Breast epithelium (tissue), 4 donors: ENCODE results near the gene KCTD4. TPM values are rescaled to one million over a fixed set of nuclear protein-coding genes. Genes with fewer than 3 reads are reported as not detected.

ENCODE experiments used
- DNase-seq, 2 donors: peaks; one replicate each; pipeline ENCODE4 v3.0.0-alpha.2; 2019; ENCODE audit warnings: low spot score in 2 of 2
- H3K27ac ChIP-seq, 2 donors: fragments of 200-600 bp; sonication (generic) in 1 of 2; one replicate each; pipeline ENCODE4 v1.5.1; 2016 to 2019; ENCODE audit warnings: mild to moderate bottlenecking in 1 of 2
- H3K27me3 ChIP-seq, 2 donors: fragments of 200-600 bp; sonication (generic) in 1 of 2; one replicate each; pipeline versions ENCODE4 v1.5.1 to v1.6.0; 2017 to 2019; ENCODE audit warnings: control low read depth in 1 of 2, mild to moderate bottlenecking in 1 of 2
- H3K36me3 ChIP-seq: fragments of 200-600 bp; one replicate; pipeline ENCODE4 v1.5.1; 2019
- H3K4me1 ChIP-seq, 2 donors: fragments of 200-600 bp; sonication (generic); one replicate each; pipeline ENCODE4 v1.5.1; 2016 to 2019; ENCODE audit warnings: control low read depth in 1 of 2
- H3K4me3 ChIP-seq, 3 donors: fragments of 200-600 bp; sonication (generic); 1 replicate in 2 of 3; 2 replicates in 1 of 3; pipeline ENCODE4 v1.5.1; 2016 to 2019; ENCODE audit warnings: mild to moderate bottlenecking in 3 of 3, moderate library complexity in 2 of 3
- H3K9me3 ChIP-seq, 2 donors: fragments of 200-600 bp; sonication (generic) in 1 of 2; one replicate each; pipeline ENCODE4 v1.5.1; 2016 to 2019; ENCODE audit warnings: control low read depth in 1 of 2
- POLR2A ChIP-seq: fragments of 450-650 bp; IDR thresholded peaks from one replicate; pipeline ENCODE4 v1.6.1; 2016; ENCODE audit warnings: antibody characterized with exemption, mild to moderate bottlenecking, moderate library complexity
- POLR2AphosphoS5 ChIP-seq, 3 donors: sonication (generic); formaldehyde crosslinking; IDR thresholded peaks; one replicate each; pipeline ENCODE4 v1.6.1; 2017; ENCODE audit warnings: antibody characterized with exemption in 3 of 3
- intact Hi-C: fragments of 100-400 bp; cut with DNase I; formaldehyde crosslinking; loops from one replicate; pipeline ENCODE4 v1.15.1; 2023; ENCODE audit warnings: low total_unique reads
- total RNA-seq, 3 donors: library from RNA; depleted of rRNA; stranded (reverse); fragments of >200 nt; gene quantifications; one replicate each; pipeline ENCODE4 v1.1.0, GENCODE V29; 2016
- TF ChIP-seq, protein P1 (sequence below), 3 donors: fragments of 450-650 bp; IDR thresholded peaks; one replicate each; pipeline ENCODE4 v1.5.1; 2016 to 2017; ENCODE audit warnings: antibody characterized with exemption in 3 of 3, mild to moderate bottlenecking in 3 of 3, moderate library complexity in 3 of 3

KCTD4 gene
- total RNA-seq, 3 donors from 2014 or later, result 0.33 TPM; not detected in 2

DNA sequence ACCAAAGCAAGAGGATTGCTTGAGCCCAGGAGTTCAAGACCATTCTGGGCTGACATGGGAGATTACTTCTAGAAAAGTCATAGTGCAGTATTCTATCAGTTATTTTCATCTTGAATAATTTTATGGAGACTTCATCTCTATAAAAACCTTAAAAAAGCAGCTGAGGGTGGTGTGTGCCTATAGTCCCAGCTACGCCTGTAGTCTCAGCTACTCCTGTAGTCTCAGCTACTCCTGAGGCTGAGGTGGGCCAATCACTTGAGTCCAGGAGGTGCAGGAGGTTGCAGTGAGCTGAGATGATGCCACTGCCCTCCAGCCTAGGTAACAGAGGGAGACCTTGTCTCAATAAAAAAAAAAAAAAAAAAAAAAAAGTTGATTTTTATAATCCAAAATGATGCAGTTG is 22.1 kb upstream of the KCTD4 start:
- H3K27me3 ChIP-seq, result no peaks in the 10 kb centered on the region
- intact Hi-C loops, result no loop called here
- no peaks in the 10 kb centered on the region for H3K36me3 ChIP-seq
- H3K4me3 ChIP-seq, result no peak overlapping the region
- no peak overlapping the region for H3K27ac ChIP-seq
- H3K4me1 ChIP-seq, result peaks cover 0 to 5% of the 10 kb centered on the region in 2 donors
- DNase-seq, result no peak
- TF ChIP-seq POLR2A, result no peak
- TF ChIP-seq POLR2AphosphoS5 (IDR thresholded peaks at IDR 0.05), result no peak
- TF ChIP-seq, protein P1, sequence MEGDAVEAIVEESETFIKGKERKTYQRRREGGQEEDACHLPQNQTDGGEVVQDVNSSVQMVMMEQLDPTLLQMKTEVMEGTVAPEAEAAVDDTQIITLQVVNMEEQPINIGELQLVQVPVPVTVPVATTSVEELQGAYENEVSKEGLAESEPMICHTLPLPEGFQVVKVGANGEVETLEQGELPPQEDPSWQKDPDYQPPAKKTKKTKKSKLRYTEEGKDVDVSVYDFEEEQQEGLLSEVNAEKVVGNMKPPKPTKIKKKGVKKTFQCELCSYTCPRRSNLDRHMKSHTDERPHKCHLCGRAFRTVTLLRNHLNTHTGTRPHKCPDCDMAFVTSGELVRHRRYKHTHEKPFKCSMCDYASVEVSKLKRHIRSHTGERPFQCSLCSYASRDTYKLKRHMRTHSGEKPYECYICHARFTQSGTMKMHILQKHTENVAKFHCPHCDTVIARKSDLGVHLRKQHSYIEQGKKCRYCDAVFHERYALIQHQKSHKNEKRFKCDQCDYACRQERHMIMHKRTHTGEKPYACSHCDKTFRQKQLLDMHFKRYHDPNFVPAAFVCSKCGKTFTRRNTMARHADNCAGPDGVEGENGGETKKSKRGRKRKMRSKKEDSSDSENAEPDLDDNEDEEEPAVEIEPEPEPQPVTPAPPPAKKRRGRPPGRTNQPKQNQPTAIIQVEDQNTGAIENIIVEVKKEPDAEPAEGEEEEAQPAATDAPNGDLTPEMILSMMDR (IDR thresholded peaks at IDR 0.05), result no peak
- no peaks in the 10 kb centered on the region for H3K9me3 ChIP-seq

DNA sequence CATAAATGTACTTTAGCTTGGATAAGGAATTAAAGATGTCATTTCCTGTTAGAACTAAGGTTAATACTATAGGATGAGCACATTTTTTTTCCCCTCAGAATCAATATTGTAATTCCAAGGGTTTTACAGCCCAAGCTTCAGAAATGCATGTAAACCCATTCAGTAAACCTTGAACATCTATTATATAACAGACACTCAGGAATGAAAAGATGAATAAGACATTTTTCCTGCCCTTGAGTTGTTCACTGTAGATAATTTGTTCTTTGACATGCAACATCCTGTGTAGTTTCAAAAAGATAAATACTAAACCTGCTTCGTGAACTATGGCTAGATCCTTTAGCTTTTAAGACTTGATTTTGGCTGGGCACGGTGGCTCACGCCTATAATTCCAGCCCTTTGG is 21.7 kb upstream of the KCTD4 start:
- TF ChIP-seq, protein P1 (IDR thresholded peaks at IDR 0.05), result no peak
- TF ChIP-seq POLR2AphosphoS5 (IDR thresholded peaks at IDR 0.05) (no peak), POLR2A (no peak)
- H3K4me1 ChIP-seq, result peaks cover 0 to 5% of the 10 kb centered on the region in 2 donors
- no peak overlapping the region for H3K4me3 ChIP-seq
- H3K36me3 ChIP-seq, result no peaks in the 10 kb centered on the region
- intact Hi-C loops, result no loop called here
- H3K27me3 ChIP-seq, result no peaks in the 10 kb centered on the region
- DNase-seq, result no peak
- no peaks in the 10 kb centered on the region for H3K9me3 ChIP-seq
- no peak overlapping the region for H3K27ac ChIP-seq

DNA sequence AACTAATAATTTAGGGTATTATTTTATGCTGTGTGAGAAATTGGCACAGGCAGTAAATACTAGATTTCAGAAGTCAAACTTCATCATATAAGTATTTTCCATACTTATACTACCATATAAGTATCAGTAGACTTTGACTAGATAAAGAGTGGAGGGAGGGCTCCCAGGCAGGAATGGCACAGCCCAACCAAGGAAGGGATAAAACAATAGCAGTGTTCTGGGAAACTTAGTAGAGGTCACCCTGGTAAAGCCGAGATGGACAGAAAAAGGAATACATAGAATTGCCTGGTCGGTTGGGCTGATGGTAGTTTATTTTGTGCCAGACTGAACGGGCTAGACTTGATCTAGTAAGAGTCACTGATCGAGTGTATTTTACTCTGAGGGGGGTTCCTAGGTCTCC is 19.6 kb upstream of the KCTD4 start:
- no peaks in the 10 kb centered on the region for H3K27me3 ChIP-seq
- TF ChIP-seq, protein P1 (IDR thresholded peaks at IDR 0.05), result no peak
- TF ChIP-seq POLR2AphosphoS5 (IDR thresholded peaks at IDR 0.05), result no peak
- no peak for TF ChIP-seq POLR2A
- no peaks in the 10 kb centered on the region for H3K9me3 ChIP-seq
- no peaks in the 10 kb centered on the region for H3K36me3 ChIP-seq
- intact Hi-C loops, result no loop called here
- no peak for DNase-seq
- H3K4me3 ChIP-seq, result no peak overlapping the region
- H3K27ac ChIP-seq, result no peak overlapping the region
- H3K4me1 ChIP-seq, result peaks cover 0 to 5% of the 10 kb centered on the region in 2 donors

DNA sequence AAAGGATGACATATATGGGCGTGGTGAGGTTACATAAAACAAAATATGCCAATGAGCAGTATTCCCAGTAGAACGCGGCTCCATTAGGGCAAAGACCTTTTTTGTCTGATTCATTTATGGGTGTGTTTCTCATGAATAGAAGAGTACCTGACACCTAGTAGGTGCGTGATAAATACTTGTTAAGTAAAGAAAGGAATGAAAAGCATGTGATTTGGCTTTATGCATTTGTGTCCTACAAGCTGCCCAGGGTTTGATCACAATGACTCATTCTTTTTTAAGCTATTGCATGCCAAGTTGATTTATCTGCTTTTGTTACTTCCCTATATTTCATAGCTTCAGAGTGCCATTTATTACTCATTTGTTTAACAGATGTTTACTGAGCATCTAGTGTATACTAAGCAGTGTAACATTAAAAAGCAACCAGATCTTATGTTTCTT is 19.1 kb upstream of the KCTD4 start:
- Histone ChIP-seq H3K27ac (no peak overlapping the region), H3K36me3 (no peaks in the 10 kb centered on the region), H3K4me3 (no peak overlapping the region), H3K4me1 (peaks cover 0 to 5% of the 10 kb centered on the region in 2 donors), H3K27me3 (no peaks in the 10 kb centered on the region), H3K9me3 (no peaks in the 10 kb centered on the region)
- intact Hi-C loops, result no loop called here
- TF ChIP-seq POLR2A (no peak), POLR2AphosphoS5 (IDR thresholded peaks at IDR 0.05) (no peak)
- TF ChIP-seq, protein P1 (IDR thresholded peaks at IDR 0.05), result no peak
- no peak for DNase-seq

DNA sequence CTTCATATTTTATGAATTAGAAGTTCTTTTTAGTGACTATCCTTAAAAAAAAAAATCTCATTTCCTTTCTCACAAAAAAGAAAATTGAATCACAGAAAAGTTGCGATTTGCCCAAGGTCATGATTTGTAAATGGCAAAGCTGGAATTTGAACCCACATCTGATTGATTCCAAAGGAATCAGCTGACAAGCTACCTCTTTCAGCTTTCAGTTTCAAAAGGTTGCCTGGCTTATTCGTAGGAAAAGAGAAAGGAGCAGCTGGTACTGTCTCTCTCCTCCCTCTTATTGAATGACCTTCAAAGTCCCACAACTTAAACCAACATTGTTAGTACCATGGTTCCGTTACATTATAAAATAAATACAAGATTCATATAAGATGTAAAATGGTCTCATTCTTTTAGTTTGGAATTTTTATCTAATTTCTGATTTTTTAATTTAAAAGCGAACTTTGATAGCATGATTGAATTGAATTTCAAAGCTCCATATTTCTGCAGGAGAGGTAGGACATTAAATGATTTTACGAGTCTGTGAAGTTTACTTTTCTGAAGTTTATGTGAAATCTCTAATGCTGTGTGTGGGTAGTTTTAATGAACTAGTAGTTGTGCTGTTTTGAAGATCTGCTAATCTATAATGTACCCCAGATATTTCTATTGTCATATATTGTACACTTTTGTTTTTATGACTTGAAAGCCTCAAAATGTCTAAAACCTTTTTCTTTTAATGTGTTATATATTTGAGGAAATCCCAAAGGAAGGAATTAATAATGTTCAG is 18.5 kb upstream of the KCTD4 start:
- DNase-seq, result no peak
- Histone ChIP-seq H3K36me3 (no peaks in the 10 kb centered on the region), H3K27me3 (no peaks in the 10 kb centered on the region), H3K4me3 (no peak overlapping the region), H3K4me1 (peaks cover 0 to 5% of the 10 kb centered on the region in 2 donors), H3K27ac (no peak overlapping the region), H3K9me3 (no peaks in the 10 kb centered on the region)
- TF ChIP-seq POLR2A (no peak), POLR2AphosphoS5 (IDR thresholded peaks at IDR 0.05) (no peak)
- TF ChIP-seq, protein P1 (IDR thresholded peaks at IDR 0.05), result no peak
- intact Hi-C loops, result no loop called here
